Measurements from ENCODE around the gene ACOT8. TPM values are rescaled to one million over a fixed set of nuclear protein-coding genes. Genes with fewer than 3 reads are reported as not detected.

ACOT8 gene
- total and polyA plus RNA-seq, 5 donors: 21.1 to 47.9 (median 31.3) TPM

- H3K4me3 ChIP-seq (ENCODE audit: low read length): no peak overlapping the region
- no peaks in the 10 kb centered on the region for H3K27me3 ChIP-seq (ENCODE audit: control insufficient read depth, insufficient read depth)
- intact Hi-C loops (cut with DNase I): no loop called here
- no peak for ATAC-seq
- no peaks in the 10 kb centered on the region for H3K9me3 ChIP-seq (ENCODE audit: control insufficient read depth, low read length)
- H3K4me1 ChIP-seq (ENCODE audit: control insufficient read depth, insufficient read depth, low read length): peaks cover 5% of the 10 kb centered on the region
- peak overlapping the region; percentile 66 for H3K27ac ChIP-seq (ENCODE audit: low read length)
- peak in 1 of 3 donors; percentile 13 for DNase-seq
- WGBS: 71% methylated on average over 1 of the region's 1 CpG
Measured at GRCh38 chr20:45850926-45851325, 6.3 kb downstream of the ACOT8 start.

- Histone ChIP-seq H3K27me3 (ENCODE audit: control insufficient read depth, insufficient read depth) (no peaks in the 10 kb centered on the region), H3K4me3 (ENCODE audit: low read length) (no peak overlapping the region), H3K9me3 (ENCODE audit: control insufficient read depth, low read length) (no peaks in the 10 kb centered on the region), H3K4me1 (ENCODE audit: control insufficient read depth, insufficient read depth, low read length) (peaks cover 2% of the 10 kb centered on the region), H3K27ac (ENCODE audit: low read length) (no peak overlapping the region)
- intact Hi-C loops (cut with DNase I): no loop called here
- DNase-seq (no peak), ATAC-seq (no peak)
- WGBS: 96% methylated on average over 2 of the region's 2 CpGs
Measured at GRCh38 chr20:45850238-45850637, 7.0 kb downstream of the ACOT8 start.

DNA sequence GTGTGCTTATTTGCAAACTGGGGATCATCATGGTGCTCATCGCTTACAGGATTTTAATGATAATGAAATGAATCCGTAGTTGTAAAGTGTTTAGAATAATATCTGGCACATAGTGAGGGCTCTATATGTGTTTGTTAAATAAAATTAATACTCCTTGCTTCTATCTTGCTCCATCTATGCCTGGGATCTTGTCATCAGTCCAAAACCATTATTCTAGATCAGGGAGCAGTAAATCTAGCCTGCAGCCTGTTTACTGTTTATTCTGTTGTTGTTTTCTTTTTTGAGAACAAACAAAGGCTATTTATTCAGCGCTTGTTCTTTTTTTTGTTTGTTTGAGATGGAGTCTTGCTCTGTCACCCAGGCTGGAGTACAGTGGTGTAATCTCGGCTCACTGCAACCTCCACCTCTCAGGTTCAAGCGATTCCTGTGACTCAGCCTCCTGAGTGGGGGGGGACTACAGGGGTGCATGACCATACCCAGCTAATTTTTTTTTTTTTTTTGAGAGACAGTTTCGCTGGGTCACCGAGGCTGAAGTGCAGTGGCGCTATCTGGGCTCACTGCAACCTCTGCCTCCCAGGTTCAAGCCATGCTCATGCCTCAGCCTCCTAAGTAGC is 8.1 kb downstream of the ACOT8 start:
- Histone ChIP-seq H3K4me1 (ENCODE audit: control insufficient read depth, insufficient read depth, low read length) (no peaks in the 10 kb centered on the region), H3K4me3 (ENCODE audit: low read length) (no peak overlapping the region), H3K27ac (ENCODE audit: low read length) (no peak overlapping the region), H3K9me3 (ENCODE audit: control insufficient read depth, low read length) (no peaks in the 10 kb centered on the region), H3K27me3 (ENCODE audit: control insufficient read depth, insufficient read depth) (no peaks in the 10 kb centered on the region)
- DNase-seq (peak in 1 of 3 donors; percentile 30), ATAC-seq (no peak)
- intact Hi-C loops (cut with DNase I): no loop called here
- WGBS: 88% methylated on average over 8 of the region's 8 CpGs

GRCh38 chr20:45848421-45848820 is 8.8 kb downstream of the ACOT8 start:
- Histone ChIP-seq H3K27me3 (ENCODE audit: control insufficient read depth, insufficient read depth) (no peaks in the 10 kb centered on the region), H3K4me3 (ENCODE audit: low read length) (no peak overlapping the region), H3K27ac (ENCODE audit: low read length) (no peak overlapping the region), H3K4me1 (ENCODE audit: control insufficient read depth, insufficient read depth, low read length) (no peaks in the 10 kb centered on the region), H3K9me3 (ENCODE audit: control insufficient read depth, low read length) (no peaks in the 10 kb centered on the region)
- ATAC-seq (no peak), DNase-seq (peak in 1 of 3 donors; percentile 17)
- 94% methylated on average over 8 of the region's 8 CpGs for WGBS
- intact Hi-C loops (cut with DNase I): no loop called here

DNA sequence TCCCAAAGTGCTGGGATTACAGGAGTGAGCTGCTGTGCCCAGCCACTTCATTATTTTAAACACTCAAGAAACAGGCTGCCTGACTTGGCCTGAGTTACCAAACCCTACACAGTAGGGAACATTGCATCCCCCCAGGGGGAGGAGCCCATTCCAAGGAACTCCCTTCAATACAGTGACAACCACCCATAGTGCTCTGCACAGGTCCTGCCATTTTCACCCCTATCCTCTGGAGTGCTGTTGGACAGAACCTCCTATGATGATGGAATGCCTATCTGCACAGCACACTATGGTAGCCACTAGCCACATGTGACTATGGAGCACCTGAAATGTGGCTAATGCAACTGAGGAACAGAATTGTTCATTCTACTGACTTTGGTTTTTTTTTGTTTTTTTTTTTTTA is 11.7 kb downstream of the ACOT8 start:
- ATAC-seq (no peak), DNase-seq (no peak)
- no peak overlapping the region for H3K4me3 ChIP-seq (ENCODE audit: low read length)
- H3K27me3 ChIP-seq (ENCODE audit: control insufficient read depth, insufficient read depth): no peaks in the 10 kb centered on the region
- intact Hi-C loops (cut with DNase I): no loop called here
- no peak overlapping the region for H3K27ac ChIP-seq (ENCODE audit: low read length)
- no peaks in the 10 kb centered on the region for H3K9me3 ChIP-seq (ENCODE audit: control insufficient read depth, low read length)
- H3K4me1 ChIP-seq (ENCODE audit: control insufficient read depth, insufficient read depth, low read length): peaks cover 4% of the 10 kb centered on the region

- 93% methylated on average over 14 of the region's 14 CpGs for WGBS
- H3K4me1 ChIP-seq (ENCODE audit: control insufficient read depth, insufficient read depth, low read length): peaks cover 4% of the 10 kb centered on the region
- H3K27me3 ChIP-seq (ENCODE audit: control insufficient read depth, insufficient read depth): no peaks in the 10 kb centered on the region
- no peaks in the 10 kb centered on the region for H3K9me3 ChIP-seq (ENCODE audit: control insufficient read depth, low read length)
- peak in 1 of 2 donors; percentile 21 for ATAC-seq
- peak in 1 of 3 donors; percentile 48 for DNase-seq
- H3K27ac ChIP-seq (ENCODE audit: low read length): no peak overlapping the region
- no peak overlapping the region for H3K4me3 ChIP-seq (ENCODE audit: low read length)
- intact Hi-C loops (cut with DNase I): no loop called here
Measured at GRCh38 chr20:45843506-45843905, 13.7 kb downstream of the ACOT8 start.

DNA sequence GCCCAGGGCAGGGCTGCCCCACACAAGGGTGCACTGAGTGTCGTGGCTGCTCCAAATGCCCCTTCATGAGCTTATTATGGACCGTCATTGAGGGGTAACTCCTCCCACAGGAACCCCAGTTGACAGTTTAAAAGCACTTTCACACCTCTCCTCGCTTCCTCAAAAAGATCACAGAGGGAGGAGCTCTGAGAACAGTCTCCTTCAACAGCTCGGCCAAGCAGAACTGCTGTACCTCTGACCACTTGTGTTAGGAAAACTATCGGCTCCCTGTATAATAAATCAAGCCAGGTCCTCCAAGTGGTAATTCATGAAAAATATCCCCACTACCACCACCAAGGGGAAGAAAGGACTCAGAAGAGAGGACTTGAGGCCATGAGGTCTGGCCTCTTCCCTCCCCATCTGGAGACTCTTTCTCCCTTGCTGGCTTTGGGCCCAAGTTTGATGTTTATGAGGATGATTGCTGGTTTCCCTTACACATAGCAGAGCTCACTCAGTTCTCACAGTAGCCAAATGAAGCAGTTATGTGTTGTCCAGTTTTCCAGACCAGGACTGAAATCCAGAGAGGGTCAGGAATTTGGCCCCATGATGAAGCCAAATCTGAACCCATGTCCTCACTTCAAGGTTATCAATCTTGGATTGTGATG is 14.9 kb downstream of the ACOT8 start:
- Histone ChIP-seq H3K27me3 (ENCODE audit: control insufficient read depth, insufficient read depth) (no peaks in the 10 kb centered on the region), H3K9me3 (ENCODE audit: control insufficient read depth, low read length) (no peaks in the 10 kb centered on the region), H3K4me3 (ENCODE audit: low read length) (no peak overlapping the region), H3K27ac (ENCODE audit: low read length) (peak overlapping the region; percentile 43), H3K4me1 (ENCODE audit: control insufficient read depth, insufficient read depth, low read length) (peaks cover 4% of the 10 kb centered on the region)
- peak in 1 of 3 donors; percentile 29 for DNase-seq
- intact Hi-C loops (cut with DNase I): no loop called here
- ATAC-seq: peak; percentile 24 to 27
- 32% methylated on average over 5 of the region's 5 CpGs for WGBS

GRCh38 chr20:45841407-45842129 is 15.6 kb downstream of the ACOT8 start:
- ATAC-seq (peak; percentile 27 to 28), DNase-seq (peak in 1 of 3 donors; percentile 56)
- WGBS: 88% methylated on average over 10 of the region's 10 CpGs
- Histone ChIP-seq H3K27ac (ENCODE audit: low read length) (no peak overlapping the region), H3K27me3 (ENCODE audit: control insufficient read depth, insufficient read depth) (no peaks in the 10 kb centered on the region), H3K9me3 (ENCODE audit: control insufficient read depth, low read length) (no peaks in the 10 kb centered on the region), H3K4me1 (ENCODE audit: control insufficient read depth, insufficient read depth, low read length) (peaks cover 4% of the 10 kb centered on the region), H3K4me3 (ENCODE audit: low read length) (no peak overlapping the region)
- intact Hi-C loops (cut with DNase I): no loop called here

DNA sequence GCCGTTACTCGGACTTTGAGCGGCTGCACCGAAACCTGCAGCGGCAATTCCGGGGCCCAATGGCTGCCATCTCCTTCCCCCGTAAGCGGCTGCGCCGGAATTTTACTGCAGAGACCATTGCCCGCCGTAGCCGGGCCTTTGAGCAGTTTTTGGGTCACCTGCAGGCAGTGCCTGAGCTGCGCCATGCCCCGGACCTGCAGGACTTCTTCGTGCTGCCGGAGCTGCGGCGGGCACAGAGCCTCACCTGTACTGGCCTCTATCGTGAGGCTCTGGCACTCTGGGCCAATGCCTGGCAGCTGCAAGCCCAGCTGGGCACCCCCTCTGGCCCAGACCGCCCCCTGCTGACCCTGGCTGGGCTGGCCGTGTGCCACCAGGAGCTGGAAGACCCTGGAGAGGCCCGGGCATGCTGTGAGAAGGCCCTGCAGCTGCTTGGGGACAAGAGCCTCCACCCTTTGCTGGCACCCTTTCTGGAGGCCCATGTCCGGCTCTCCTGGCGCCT is 16.4 kb downstream of the ACOT8 start:
- no peaks in the 10 kb centered on the region for H3K27me3 ChIP-seq (ENCODE audit: control insufficient read depth, insufficient read depth)
- peaks cover 4% of the 10 kb centered on the region for H3K4me1 ChIP-seq (ENCODE audit: control insufficient read depth, insufficient read depth, low read length)
- ATAC-seq (peak in 1 of 2 donors; percentile 3), DNase-seq (peak in 2 of 3 donors; percentile 26 to 61)
- no peak overlapping the region for H3K27ac ChIP-seq (ENCODE audit: low read length)
- no peaks in the 10 kb centered on the region for H3K9me3 ChIP-seq (ENCODE audit: control insufficient read depth, low read length)
- intact Hi-C loops (cut with DNase I): no loop called here
- 88% methylated on average over 25 of the region's 25 CpGs for WGBS
- H3K4me3 ChIP-seq (ENCODE audit: low read length): no peak overlapping the region

- H3K27ac ChIP-seq (ENCODE audit: low read length): peak overlapping the region; percentile 44
- no peak overlapping the region for H3K4me3 ChIP-seq (ENCODE audit: low read length)
Measured at GRCh38 chr20:45836841-45837240, 20.4 kb downstream of the ACOT8 start.

GRCh38 chr20:45835825-45836224 is 21.4 kb downstream of the ACOT8 start:
- peaks cover 4% of the 10 kb centered on the region for H3K4me1 ChIP-seq (ENCODE audit: control insufficient read depth, insufficient read depth, low read length)
- H3K4me3 ChIP-seq (ENCODE audit: low read length): peak overlapping the region; percentile 50
- intact Hi-C loops (cut with DNase I): loop anchor here in 1 of 4 donors (10.0 kb wide), 1 partner anchor 99 kb away; the partner anchor contains the start of gene PCIF1
- H3K27me3 ChIP-seq (ENCODE audit: control insufficient read depth, insufficient read depth): no peaks in the 10 kb centered on the region
- peak overlapping the region; percentile 85 for H3K27ac ChIP-seq (ENCODE audit: low read length)
- ATAC-seq: peak; percentile 38 to 48
- no peaks in the 10 kb centered on the region for H3K9me3 ChIP-seq (ENCODE audit: control insufficient read depth, low read length)
- WGBS: 74% methylated on average over 5 of the region's 5 CpGs
- peak; percentile 83 to 87 (median 85) for DNase-seq

More at GRCh38 chr20:45836841-45837240, 20.4 kb downstream of the ACOT8 start:
- DNase-seq (no peak), ATAC-seq (no peak)
- intact Hi-C loops (cut with DNase I): loop anchor here in 1 of 4 donors (10.0 kb wide), 1 partner anchor 98 kb away; the partner anchor contains the start of gene PCIF1
- WGBS: 14% methylated on average over 1 of the region's 1 CpG
- H3K4me1 ChIP-seq (ENCODE audit: control insufficient read depth, insufficient read depth, low read length): peaks cover 4% of the 10 kb centered on the region
- no peaks in the 10 kb centered on the region for H3K9me3 ChIP-seq (ENCODE audit: control insufficient read depth, low read length)
- no peaks in the 10 kb centered on the region for H3K27me3 ChIP-seq (ENCODE audit: control insufficient read depth, insufficient read depth)

Data from right cardiac atrium (tissue), 5 donors.